Measurements from ENCODE around the gene CNMD. TPM values are rescaled to one million over a fixed set of nuclear protein-coding genes. Genes with fewer than 3 reads are reported as not detected.

The CNMD gene
- total RNA-seq, 6 experiments from 2014 or later = not detected

GRCh38 chr13:52749419-52749818 is 9.8 kb upstream of the CNMD start:
- 45% methylated on average over 5 of the region's 5 CpGs for WGBS (ENCODE audit: insufficient coverage, low coverage, low lambda C conversion rate, missing lambda C conversion rate)
- ATAC-seq = no peak
- Histone ChIP-seq H3K36me3 (no peaks in the 10 kb centered on the region), H3K9me3 (no peaks in the 10 kb centered on the region), H3K4me1 (no peaks in the 10 kb centered on the region), H3K27me3 (no peaks in the 10 kb centered on the region), H3K27ac (no peak overlapping the region), H3K4me3 (no peak overlapping the region)
- intact Hi-C loops (cut with DNase I) = no loop called here
- no peak for DNase-seq
- TF ChIP-seq POLR2A (IDR thresholded peaks at IDR 0.05) = no peak
- no peak for TF ChIP-seq CTCF (IDR thresholded peaks at IDR 0.05)

- no peaks in the 10 kb centered on the region for H3K4me1 ChIP-seq
- 48% methylated on average over 3 of the region's 3 CpGs for WGBS (ENCODE audit: insufficient coverage, low coverage, low lambda C conversion rate, missing lambda C conversion rate)
- no peaks in the 10 kb centered on the region for H3K27me3 ChIP-seq
- ATAC-seq (no peak), DNase-seq (no peak)
- H3K36me3 ChIP-seq = no peaks in the 10 kb centered on the region
- no peak for TF ChIP-seq POLR2A (IDR thresholded peaks at IDR 0.05)
- TF ChIP-seq CTCF (IDR thresholded peaks at IDR 0.05) = no peak
- H3K9me3 ChIP-seq = no peaks in the 10 kb centered on the region
- no peak overlapping the region for H3K4me3 ChIP-seq
- H3K27ac ChIP-seq = no peak overlapping the region
- intact Hi-C loops (cut with DNase I) = no loop called here
These were observed 6.5 kb upstream of the CNMD start for GRCh38 chr13:52746141-52746540.

- Histone ChIP-seq H3K4me1 (no peaks in the 10 kb centered on the region), H3K27ac (no peak overlapping the region), H3K4me3 (no peak overlapping the region), H3K36me3 (no peaks in the 10 kb centered on the region), H3K9me3 (no peaks in the 10 kb centered on the region), H3K27me3 (no peaks in the 10 kb centered on the region)
- DNase-seq (no peak), ATAC-seq (no peak)
- intact Hi-C loops (cut with DNase I) = no loop called here
- TF ChIP-seq CTCF (IDR thresholded peaks at IDR 0.05) = no peak
- no peak for TF ChIP-seq POLR2A (IDR thresholded peaks at IDR 0.05)
- WGBS (ENCODE audit: insufficient coverage, low coverage, low lambda C conversion rate, missing lambda C conversion rate) = 43% methylated on average over 6 of the region's 6 CpGs
These were observed 5.3 kb upstream of the CNMD start for GRCh38 chr13:52744842-52745375.

- DNase-seq (no peak), ATAC-seq (no peak)
- Histone ChIP-seq H3K36me3 (no peaks in the 10 kb centered on the region), H3K27me3 (peaks cover 0 to 6% of the 10 kb centered on the region in 2 donors), H3K27ac (no peak overlapping the region), H3K4me3 (no peak overlapping the region), H3K4me1 (peaks cover 0 to 1% (median 0%) of the 10 kb centered on the region in 4 donors), H3K9me3 (no peaks in the 10 kb centered on the region)
- 82% methylated on average over 3 of the region's 3 CpGs for WGBS (ENCODE audit: insufficient coverage, low coverage, low lambda C conversion rate, missing lambda C conversion rate)
- intact Hi-C loops (cut with DNase I) = no loop called here
- TF ChIP-seq CTCF (IDR thresholded peaks at IDR 0.05) (no peak), POLR2A (IDR thresholded peaks at IDR 0.05) (no peak)
These were observed 4.4 kb upstream of the CNMD start for GRCh38 chr13:52743988-52744387.

GRCh38 chr13:52743569-52743968 is 3.9 kb upstream of the CNMD start:
- H3K4me1 ChIP-seq = peaks cover 0 to 6% (median 0%) of the 10 kb centered on the region in 4 donors
- 30% methylated on average over 1 of the region's 1 CpG for WGBS (ENCODE audit: insufficient coverage, low coverage, low lambda C conversion rate, missing lambda C conversion rate)
- no peak overlapping the region for H3K27ac ChIP-seq
- peaks cover 0 to 10% of the 10 kb centered on the region in 2 donors for H3K27me3 ChIP-seq
- no peaks in the 10 kb centered on the region for H3K9me3 ChIP-seq
- intact Hi-C loops (cut with DNase I) = no loop called here
- no peak for DNase-seq
- no peak for ATAC-seq
- no peak overlapping the region for H3K4me3 ChIP-seq
- no peaks in the 10 kb centered on the region for H3K36me3 ChIP-seq
- TF ChIP-seq CTCF (IDR thresholded peaks at IDR 0.05) (no peak), POLR2A (IDR thresholded peaks at IDR 0.05) (no peak)

Measured in right lobe of liver (tissue), 6 donors.